Activated CD8-positive, alpha-beta T cell treated with anti-CD3 and anti-CD28 coated beads for 36 hours (primary cell): ENCODE data around the gene SPTB. TPM values are rescaled to one million over a fixed set of nuclear protein-coding genes. Genes with fewer than 3 reads are reported as not detected.

Experiments
- ATAC-seq: fragments of 200-7000 bp; cut with Tn5 transposase; one replicate; pipeline ENCODE4 v1.10.0; 2021; ENCODE audit warnings: mild to moderate bottlenecking, moderate library complexity
- CTCF ChIA-PET: fragments of 350-600 bp; sonication (Branson Sonifier 250); formaldehyde crosslinking; loops from one replicate; lab custom pipeline; 2021; ENCODE audit warnings: antibody characterized with exemption; lab: Charles Lee
- POLR2A ChIA-PET: fragments of 350-600 bp; sonication (Branson Sonifier 250); formaldehyde crosslinking; loops from one replicate; lab custom pipeline; 2021; ENCODE audit warnings: antibody characterized with exemption; lab: Charles Lee
- DNase-seq: peaks from one replicate; pipeline ENCODE4 v3.0.0-alpha.2; 2020
- H3K27ac Mint-ChIP-seq: one replicate; pipeline ENCODE4 v1.8.0; 2021; ENCODE audit warnings: mild to moderate bottlenecking, mixed read lengths
- H3K27me3 Mint-ChIP-seq: one replicate; pipeline ENCODE4 v1.8.0; 2021; ENCODE audit warnings: mixed read lengths
- H3K36me3 Mint-ChIP-seq: one replicate; pipeline ENCODE4 v1.8.0; 2021; ENCODE audit warnings: low read depth, mixed read lengths
- H3K4me1 Mint-ChIP-seq: one replicate; pipeline ENCODE4 v1.8.0; 2021; ENCODE audit warnings: low read depth, mixed read lengths
- H3K4me3 Mint-ChIP-seq: one replicate; pipeline ENCODE4 v1.8.0; 2021; ENCODE audit warnings: mild to moderate bottlenecking, moderate library complexity, mixed read lengths
- H3K9me3 Mint-ChIP-seq: one replicate; pipeline ENCODE4 v1.8.0; 2021; ENCODE audit warnings: mixed read lengths
- CTCF ChIP-seq: fragments of 200-600 bp; IDR thresholded peaks from one replicate; pipeline ENCODE4 v1.8.0; 2022; ENCODE audit warnings: antibody characterized with exemption, mild to moderate bottlenecking
- intact Hi-C: fragments of 100-400 bp; cut with micrococcal nuclease; formaldehyde crosslinking; loops from one replicate; pipeline ENCODE4 v1.10.0; 2022
- total RNA-seq, 2 experiments: library from RNA; stranded (reverse); gene quantifications; one replicate each; pipeline ENCODE4 v1.2.3, GENCODE V29; 2021

The SPTB gene
- total RNA-seq, 2 experiments from 2014 or later = 0.07 to 0.27 TPM

- no peaks in the 10 kb centered on the region for H3K36me3 Mint-ChIP-seq
- TF ChIP-seq CTCF = no peak
- no peak overlapping the region for H3K4me3 Mint-ChIP-seq
- intact Hi-C loops = no loop called here
- DNase-seq (no peak), ATAC-seq (no peak)
- H3K4me1 Mint-ChIP-seq = peaks cover under 1% of the 10 kb centered on the region
- ChIA-PET CTCF (interaction anchor here (0.7 kb wide), 1 partner anchor 74 kb away, joined by 3 read pairs; no protein-coding TSS in a partner anchor), POLR2A (no interaction called here)
- H3K9me3 Mint-ChIP-seq = no peaks in the 10 kb centered on the region
- peaks cover 15% of the 10 kb centered on the region for H3K27me3 Mint-ChIP-seq
- H3K27ac Mint-ChIP-seq = no peak overlapping the region
Observed at GRCh38 chr14:64817631-64818030, 62.1 kb downstream of the SPTB start.

DNA sequence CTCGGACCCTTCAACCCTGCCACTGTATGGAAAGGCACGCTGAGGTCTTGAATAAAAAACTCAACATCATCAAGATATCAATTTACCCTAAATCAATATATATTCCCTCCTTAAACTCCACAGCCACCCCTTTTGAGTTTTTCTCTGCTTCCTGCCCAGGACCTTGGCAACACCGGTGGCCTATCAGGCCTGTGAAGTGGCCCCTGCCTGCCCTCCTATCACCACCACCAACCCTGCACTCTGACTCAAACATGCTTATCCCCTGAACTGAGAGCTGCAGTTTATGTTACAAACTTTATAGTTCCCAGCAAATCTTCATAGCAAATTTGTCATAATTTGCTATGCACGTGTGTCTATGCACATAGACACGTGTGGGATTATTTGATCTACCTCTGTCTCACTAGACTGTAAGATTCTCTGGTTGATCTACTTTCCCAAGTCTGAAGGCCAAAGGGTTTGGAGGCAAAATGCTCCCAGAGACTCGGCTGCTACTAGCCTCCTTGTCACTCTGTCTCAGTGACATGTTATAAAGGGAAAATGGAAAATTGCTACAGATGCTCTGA lies 63.4 kb downstream of the SPTB start:
- no peak overlapping the region for H3K4me3 Mint-ChIP-seq
- no peak for DNase-seq
- CTCF ChIA-PET = interaction anchor here (1.3 to 1.8 kb wide), 3 partner anchors 15 to 75 kb away, joined by 3 to 6 read pairs (median 6); no protein-coding TSS in a partner anchor
- POLR2A ChIA-PET = interaction anchor here (1.1 kb wide), 1 partner anchor 146 kb away, joined by 3 read pairs; no protein-coding TSS in a partner anchor
- H3K27me3 Mint-ChIP-seq = peaks cover 15% of the 10 kb centered on the region
- TF ChIP-seq CTCF = no peak
- peaks cover 5% of the 10 kb centered on the region for H3K4me1 Mint-ChIP-seq
- no peak overlapping the region for H3K27ac Mint-ChIP-seq
- no peak for ATAC-seq
- no peaks in the 10 kb centered on the region for H3K9me3 Mint-ChIP-seq
- no peaks in the 10 kb centered on the region for H3K36me3 Mint-ChIP-seq
- intact Hi-C loops = no loop called here

- no peak for DNase-seq
- no peak for ATAC-seq
- Mint-ChIP-seq H3K4me1 (peaks cover 5% of the 10 kb centered on the region), H3K27me3 (peaks cover 16% of the 10 kb centered on the region), H3K4me3 (no peak overlapping the region), H3K27ac (no peak overlapping the region), H3K9me3 (no peaks in the 10 kb centered on the region), H3K36me3 (no peaks in the 10 kb centered on the region)
- TF ChIP-seq CTCF = no peak
- ChIA-PET CTCF (interaction anchor here (1.3 to 2.4 kb wide), 4 partner anchors 8 to 76 kb away, joined by 3 to 8 read pairs (median 6); no protein-coding TSS in a partner anchor), POLR2A (interaction anchor here (1.1 kb wide), 1 partner anchor 145 kb away, joined by 3 read pairs; no protein-coding TSS in a partner anchor)
- intact Hi-C loops = no loop called here
Observed at GRCh38 chr14:64815257-64815656, 64.5 kb downstream of the SPTB start.

- ATAC-seq (peak; percentile 67), DNase-seq (peak; percentile 59)
- CTCF ChIA-PET = interaction anchor here (1.0 to 1.8 kb wide), 5 partner anchors 11 to 174 kb away, joined by 3 to 8 read pairs (median 3); partner anchors contain the start of gene FNTB
- intact Hi-C loops = no loop called here
- H3K4me1 Mint-ChIP-seq = peaks cover 5% of the 10 kb centered on the region
- no peak overlapping the region for H3K27ac Mint-ChIP-seq
- no peaks in the 10 kb centered on the region for H3K9me3 Mint-ChIP-seq
- no peak for TF ChIP-seq CTCF
- H3K4me3 Mint-ChIP-seq = no peak overlapping the region
- H3K36me3 Mint-ChIP-seq = no peaks in the 10 kb centered on the region
- peaks cover 16% of the 10 kb centered on the region for H3K27me3 Mint-ChIP-seq
- POLR2A ChIA-PET = interaction anchor here (0.6 kb wide), 2 partner anchors 20 to 61 kb away, joined by 3 read pairs; no protein-coding TSS in a partner anchor
Observed at GRCh38 chr14:64812412-64812811, 67.3 kb downstream of the SPTB start.

DNA sequence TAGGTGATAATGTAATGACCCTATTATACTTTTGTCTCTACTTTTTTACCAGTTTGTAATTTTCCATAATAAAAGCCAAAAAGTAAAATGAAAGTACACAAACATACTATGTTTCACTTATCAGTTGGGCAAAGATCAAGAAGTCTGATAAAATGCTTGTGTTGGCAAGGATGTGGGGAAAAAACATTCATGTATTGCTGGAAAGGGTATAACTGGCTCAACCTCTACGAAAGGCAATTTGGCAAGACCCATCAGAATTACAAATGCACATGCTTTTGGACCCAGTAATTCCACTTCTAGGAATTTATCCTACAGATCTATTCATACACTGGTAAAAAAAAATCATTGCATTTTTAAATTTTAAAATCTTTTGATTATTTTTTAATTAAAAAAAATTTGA lies 68.0 kb downstream of the SPTB start:
- POLR2A ChIA-PET = interaction anchor here (0.6 kb wide), 1 partner anchor 19 kb away, joined by 3 read pairs; no protein-coding TSS in a partner anchor
- Mint-ChIP-seq H3K36me3 (no peaks in the 10 kb centered on the region), H3K27ac (no peak overlapping the region), H3K9me3 (no peaks in the 10 kb centered on the region), H3K4me3 (no peak overlapping the region), H3K4me1 (peaks cover 5% of the 10 kb centered on the region), H3K27me3 (peaks cover 16% of the 10 kb centered on the region)
- intact Hi-C loops = no loop called here
- DNase-seq (no peak), ATAC-seq (no peak)
- CTCF ChIA-PET = interaction anchor here (1.0 to 1.8 kb wide), 3 partner anchors 12 to 30 kb away, joined by 3 to 8 read pairs (median 5); no protein-coding TSS in a partner anchor
- TF ChIP-seq CTCF = no peak
